GM21360 (cell line): ENCODE results near the gene CARNS1.

Experiments
- ATAC-seq: cut with Tn5 transposase; IDR thresholded peaks from one replicate; pipeline ENCODE4 v1.9.1; 2021; ENCODE audit warnings: mild to moderate bottlenecking, moderate library complexity; ENCODE audit not compliant: unreplicated experiment

The CARNS1 gene

DNA sequence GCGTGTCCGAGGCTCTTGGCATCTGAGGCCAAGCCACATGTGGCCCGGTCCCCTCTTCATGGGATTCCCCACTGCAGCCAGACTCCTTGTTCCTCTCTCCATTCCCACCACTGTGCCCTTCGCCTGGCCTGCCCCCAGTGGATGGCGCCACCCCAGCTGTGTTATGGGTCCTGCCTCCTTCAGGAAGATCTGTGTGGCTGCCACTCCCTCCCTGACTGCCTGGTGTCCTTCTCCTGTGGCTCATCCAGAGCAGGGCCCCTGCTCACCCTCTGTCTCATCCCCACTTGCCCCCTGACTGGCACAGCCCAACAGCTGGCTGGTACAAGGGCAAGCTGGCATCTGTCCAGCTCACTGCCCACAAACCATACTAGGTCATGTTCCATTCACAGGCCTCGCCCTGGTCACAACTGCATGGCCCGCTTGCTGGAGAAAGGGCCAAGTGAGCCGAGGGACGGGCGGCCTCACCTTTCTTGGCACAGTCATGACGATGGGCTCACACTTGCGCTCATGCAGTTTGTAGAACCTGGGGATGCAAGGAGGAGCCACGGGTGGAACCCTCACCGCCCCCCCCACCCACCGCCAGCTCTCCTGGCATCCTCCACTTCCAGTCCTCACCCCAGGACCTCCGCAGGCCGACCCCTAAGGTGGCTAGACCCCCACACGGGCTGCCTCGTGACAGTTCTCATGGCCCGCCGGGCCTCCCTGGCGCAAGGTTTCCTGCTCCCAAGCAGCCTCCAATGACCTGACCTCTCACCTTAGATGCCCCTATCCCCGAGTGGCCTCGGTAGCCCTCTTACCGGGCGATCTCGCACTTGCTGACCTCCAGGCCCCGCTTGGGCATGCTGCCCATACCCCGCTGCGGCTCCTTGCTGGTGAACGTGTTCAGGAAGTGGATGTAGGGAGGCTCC lies 24.1 kb downstream of the CARNS1 start:
- no peak for ATAC-seq

DNA sequence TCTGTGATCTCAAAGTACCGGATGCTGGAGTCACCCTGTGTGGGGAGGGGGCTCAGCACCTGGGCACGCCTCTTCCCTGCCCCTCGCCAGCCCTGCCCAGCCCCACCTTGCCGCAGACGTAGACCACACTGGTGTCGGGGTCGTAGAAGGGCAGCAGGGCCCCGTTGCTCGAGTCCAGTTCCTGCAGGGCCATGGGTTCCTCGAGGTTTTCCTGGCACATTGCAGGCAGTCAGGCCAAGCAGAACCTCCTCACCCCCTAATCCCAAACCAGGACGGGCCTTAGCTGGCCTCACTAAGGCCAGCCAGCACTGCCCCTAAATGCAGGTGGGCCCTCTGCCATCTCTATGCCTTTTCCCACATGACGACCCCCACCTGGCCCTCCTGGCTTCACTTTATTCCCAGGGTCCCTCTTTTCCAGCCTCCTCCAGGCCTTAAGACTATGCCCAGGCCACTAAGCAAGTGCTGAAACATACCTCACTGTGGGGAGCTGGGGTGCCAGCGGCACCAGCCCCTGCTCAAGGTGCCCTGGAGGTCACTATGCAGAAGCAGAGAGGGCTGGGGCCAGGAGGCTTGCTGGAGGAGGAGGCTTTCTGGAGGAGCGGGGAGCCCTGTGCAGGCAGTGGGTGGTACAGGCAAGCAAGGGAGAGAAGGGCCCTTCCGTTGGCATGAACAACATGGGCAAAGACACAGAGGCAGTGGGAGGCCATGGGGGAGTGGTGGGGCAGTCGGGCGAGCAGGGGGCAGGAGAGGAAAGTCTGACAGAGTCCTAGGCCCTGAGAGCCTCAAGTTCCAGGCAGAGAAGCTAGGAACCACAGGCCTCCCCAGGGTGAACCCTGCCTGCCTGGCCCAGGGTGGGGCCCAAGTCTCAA lies 25.0 kb downstream of the CARNS1 start:
- no peak for ATAC-seq

DNA sequence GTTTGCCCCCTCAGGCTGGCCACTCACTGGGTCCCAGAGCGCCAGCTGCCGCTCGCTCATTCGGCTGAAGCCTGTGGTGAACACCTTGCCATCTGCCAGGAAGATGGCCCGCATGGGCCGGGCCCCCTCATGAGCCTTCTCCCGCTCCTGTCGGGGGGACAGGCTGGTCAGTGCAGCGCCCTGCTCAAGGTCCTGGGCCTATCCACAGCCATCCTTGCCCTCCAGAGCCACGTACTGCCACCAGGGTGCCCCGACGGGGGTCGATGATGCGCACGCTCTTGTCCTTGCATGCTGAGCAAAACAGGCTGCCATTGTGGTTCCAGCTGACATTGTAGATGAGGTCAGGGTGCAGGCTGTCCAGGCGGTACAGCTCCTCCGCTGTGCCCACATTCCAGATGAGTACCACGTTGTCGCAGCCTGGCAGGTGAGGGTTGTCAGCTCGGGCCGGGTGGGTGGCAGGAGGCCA lies 25.7 kb downstream of the CARNS1 start:
- no peak for ATAC-seq

DNA sequence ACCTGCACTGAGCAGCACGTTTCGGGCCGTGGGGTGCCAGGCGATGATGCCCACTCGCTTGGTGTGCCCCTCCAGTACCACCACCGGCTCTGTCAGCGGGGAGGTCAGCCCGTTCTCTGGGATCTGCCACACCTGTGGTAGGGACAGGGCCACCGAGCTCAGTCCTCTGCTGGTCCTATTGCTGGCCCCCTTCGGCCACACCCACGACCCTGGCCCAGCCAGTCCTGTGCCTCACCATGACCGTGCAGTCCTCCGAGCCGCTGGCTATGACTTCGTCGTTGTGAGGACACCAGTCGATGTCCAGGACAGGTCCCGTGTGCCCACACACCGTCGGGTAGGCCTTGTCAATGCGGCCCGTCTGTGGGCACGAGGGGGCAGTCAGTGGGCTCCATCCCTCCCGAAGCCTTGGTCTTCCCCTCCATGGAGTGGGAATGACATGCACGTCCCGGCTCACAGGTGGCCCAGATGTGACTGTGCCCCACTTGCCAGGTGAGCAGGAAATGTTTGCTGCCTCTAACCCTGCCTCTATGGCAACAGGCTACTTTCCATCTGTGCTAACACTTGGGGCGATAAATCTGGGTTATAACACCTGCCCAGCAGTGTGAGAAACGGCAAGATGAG lies 26.4 kb downstream of the CARNS1 start:
- ATAC-seq: no peak

DNA sequence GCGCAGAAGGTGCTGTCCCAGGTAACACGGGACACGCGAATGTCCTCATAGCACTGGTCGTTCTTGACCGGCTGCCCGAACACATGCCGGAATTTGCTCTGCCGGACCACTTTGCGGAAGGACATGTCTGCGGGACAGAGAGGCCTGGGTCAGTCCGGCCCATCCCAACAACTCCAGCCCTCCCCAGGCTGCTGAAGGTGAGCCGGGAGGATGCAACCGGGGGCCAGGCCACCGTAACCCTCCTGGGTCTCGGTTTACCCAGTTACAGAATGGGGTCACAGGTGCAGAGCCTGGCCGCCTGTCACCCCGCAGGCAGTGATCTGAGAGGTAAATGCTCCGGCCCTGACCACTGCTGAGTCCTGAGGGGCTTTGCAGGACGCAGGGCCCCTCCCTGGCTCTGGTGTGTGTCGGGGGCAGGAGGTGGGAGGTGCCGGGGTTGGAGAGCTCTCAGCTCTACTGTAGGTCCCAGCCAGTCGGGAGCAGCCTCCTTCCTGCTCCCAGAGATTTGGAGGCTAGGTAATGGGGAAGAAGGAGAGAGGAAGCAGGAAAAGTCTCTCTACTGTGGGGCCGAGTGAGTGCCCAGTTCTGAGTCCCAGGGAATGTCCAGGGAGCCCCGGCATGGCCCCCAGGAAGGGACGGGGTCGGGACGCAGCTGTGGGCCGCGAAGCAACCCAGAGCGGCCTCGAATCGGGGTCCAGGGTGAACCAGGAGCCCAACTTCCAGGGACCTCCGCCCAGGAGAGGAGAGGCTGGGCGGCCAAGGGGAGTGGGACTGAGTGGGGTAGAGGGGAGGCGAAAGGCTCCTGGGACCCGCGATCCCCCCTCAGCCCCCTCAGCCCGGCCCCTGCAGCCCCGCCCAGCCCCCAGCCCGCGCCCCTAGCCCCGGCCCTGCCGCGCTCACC lies 27.3 kb downstream of the CARNS1 start:
- no peak for ATAC-seq

DNA sequence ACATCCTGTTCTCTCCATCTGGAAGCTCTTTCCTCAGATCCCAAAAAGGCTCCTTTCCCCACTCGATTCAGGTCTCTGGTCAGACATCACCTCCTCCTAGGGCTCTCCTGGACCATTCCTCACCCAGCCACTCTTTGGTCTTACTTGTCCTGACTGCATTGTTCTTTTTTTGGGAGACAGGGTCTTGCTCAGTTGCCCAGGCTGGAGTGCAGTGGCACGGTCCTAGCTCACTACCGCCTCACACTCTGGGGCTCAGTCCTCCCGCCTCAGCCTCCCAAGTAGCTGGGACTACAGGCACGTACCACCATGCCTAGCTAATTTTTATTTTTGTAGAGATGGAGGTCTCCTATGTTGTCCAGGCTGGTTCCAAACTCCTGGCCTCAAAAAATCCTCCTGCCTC lies 30.0 kb downstream of the CARNS1 start:
- ATAC-seq: no peak

DNA sequence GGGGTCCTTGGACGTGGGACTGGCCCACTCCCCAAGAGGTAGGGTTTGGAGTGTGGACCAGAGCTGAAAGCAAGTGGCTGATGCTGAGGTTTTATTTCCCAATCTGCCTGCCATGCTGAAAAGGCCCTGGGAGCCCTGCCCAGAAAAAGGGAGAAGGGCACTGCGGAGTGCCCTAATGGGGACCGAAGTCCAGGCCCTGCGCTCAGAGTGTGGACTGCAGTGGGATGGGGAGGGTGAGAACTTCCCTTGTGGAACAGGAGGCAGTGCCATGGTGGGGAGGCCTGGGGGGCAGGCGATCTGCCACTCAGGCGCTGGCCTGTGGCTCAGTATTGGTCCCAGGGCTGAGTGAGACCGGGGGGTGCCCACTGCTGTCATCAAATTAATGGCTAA lies 32.7 kb downstream of the CARNS1 start:
- ATAC-seq: no peak

DNA sequence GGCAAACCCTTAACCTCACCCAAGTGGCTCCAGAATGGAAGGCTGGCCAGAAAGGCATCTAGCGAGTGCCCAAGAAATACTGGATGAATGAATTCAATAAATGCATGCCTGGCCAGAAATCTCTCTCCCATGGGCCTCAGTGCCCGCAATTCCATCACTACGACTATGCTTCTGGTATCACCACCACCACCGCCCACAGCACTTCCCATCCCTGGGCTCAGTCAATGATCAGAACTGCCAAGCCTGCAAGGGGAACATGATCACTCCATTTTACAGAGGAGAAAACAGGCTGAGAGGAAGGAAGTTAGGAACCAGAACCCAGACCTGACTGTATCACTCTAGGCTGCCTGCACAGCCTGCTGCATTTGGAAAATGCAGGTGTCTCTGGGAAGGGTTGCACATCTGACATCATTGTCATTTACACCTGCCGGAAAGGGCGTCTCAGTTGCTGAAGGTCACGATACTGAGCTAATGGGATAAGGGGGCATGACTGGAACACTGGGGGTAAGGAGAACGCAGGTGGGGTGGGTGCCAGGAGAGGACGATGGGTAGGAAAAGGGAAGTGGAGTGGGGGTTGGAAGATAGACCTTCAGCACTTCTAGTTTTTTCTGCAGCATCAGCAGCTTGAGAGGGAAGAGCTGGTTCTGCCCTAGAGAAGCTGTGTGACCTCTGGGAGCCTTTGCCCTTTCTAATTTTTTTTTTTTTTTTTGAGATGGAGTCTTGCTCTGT lies 33.8 kb downstream of the CARNS1 start:
- ATAC-seq: no peak

DNA sequence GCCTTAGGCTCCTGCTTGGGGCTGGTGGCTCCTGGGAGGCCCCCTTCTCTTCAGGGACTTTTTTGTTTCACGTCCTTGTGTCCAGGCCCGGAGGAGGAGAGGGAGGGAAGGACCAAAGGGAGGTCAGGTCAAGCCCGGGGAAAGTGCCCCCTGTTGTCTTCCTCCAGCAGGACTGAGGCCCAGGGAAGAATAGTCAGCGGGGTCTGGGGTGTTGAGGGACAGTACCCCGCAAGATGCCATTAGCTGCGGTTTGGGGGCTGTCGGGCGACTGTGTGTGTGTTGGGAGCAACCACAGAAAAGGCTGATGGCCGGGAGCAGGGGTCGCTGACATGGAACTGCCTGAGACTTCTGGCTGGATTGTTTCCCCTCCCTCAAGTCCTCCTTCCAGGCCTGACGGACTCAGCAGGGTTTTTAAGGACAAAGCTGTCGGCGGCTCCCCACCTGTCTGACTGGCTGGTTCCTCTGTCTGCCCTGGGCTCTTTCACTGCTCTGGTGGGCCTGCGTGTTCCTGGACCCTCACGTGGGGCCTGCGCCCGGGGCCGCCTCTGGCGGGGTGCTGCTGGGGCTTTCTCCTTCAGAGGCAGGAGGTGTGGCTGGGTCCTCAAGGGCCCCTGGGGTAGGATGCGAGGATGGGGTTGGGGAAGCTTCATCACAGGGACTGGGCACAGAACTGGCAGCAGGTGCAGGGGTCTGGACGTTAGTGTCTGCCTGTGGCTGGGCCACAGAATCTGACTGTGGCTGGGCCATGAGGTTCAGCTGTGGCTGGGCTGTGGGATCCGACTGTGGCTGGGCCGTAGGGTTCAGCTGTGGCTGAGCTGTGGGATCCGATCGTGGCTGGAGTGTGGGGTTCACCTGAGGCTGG lies 35.5 kb downstream of the CARNS1 start:
- ATAC-seq: no peak

DNA sequence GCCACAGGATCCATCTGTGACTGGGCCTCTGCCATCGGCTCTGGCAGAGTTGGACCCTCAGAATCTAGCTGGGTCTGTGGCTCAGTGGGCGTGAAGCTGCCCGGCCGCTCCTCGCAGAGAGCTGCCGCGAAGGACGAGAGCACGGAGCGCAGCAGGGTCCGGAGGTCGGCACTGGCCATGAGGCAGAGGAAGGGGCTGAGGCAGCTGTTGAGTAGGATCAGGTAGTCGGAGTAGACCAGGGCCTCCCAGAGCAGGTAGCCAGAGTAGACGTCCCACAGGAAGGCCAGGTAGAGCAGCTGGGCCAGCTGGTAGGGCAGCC lies 36.1 kb downstream of the CARNS1 start:
- ATAC-seq: no peak

DNA sequence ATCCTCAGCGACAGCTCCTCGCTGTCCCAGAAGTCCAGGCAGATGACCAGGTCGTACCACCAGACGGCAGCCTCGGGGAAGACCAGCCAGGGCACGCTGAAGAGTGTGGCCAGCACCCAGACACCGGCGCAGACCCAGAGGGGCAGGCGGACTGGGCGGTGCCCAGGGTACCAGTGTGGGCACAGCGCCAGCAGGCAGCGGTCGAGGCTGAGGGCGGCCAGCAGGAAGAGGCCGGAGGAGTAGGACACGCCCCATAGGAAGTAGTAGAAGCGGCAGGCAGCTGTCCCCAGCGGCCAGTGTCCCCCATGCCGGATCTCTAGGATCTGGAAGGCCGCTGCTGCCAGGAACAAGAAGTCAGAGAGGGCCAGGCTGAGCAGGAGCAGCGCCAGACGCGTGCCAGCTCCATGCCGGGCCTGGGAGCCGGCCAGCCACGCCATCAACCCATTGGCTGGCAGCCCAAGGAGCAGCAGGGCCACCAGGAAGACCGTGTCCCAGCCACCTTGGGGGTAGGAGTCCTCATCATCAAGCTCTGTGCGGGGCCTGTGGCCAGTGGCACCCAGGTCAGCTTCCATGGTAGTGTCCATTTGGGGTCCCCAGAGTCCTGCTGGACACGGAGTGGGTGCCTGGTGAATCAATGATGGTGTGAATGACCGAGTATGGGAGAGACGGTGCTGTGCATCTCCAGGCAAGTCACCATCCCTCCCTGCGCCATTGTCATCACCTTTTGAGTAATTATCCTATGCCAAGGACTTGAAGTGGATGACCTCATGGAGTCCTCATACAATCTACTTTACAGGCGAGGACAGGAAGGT lies 36.9 kb downstream of the CARNS1 start, which contains the start of gene GPR152:
TSS of gene GPR152 (minus strand) at position 589 of the 812 bp plus-strand sequence. CDS start at position 584, 5 bp downstream.
- ATAC-seq: no peak

DNA sequence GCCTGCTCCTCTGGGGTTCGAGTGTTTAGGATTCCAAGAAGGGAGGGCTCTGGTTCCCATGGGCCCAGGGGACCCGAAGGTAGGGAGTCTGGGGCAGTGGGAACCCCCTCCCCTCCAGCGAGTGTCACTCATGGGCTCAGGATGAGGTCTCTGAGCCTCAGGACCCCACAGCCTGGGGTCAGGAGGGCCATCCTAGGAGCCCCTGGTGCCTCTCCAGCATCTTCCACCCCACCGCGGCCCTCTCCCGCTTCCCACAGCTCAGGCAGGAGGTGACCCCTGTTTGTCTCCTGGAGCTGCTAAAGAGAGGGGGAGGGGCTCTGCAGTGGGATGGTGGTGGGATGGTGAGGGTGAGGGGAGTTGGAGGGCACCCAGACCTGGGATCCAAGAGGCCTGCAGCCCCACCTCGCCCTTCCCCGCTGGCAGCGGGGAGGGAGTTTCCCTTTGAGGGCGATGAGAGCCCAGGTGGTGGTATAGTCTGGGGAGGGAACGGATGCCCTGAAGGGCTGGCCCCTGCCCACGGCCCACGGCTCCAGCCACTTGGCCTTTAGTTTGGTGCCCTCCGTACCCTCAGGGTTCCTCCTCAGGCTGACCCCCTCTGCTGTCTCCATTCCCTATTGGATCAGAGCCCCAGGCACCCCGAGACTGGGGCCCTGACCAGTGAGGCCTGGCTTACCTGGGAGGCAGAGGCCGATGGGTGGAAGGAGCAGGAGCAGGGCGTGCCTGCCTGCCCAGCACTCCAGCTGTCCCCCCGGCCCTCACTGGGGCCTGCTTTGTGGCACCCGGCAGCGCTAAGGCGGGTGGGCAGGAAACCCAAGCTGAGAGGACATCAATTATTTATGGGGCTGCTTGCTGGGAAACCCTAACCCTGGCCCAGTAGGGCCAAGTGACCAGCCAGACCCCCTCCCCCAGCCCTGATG lies 38.6 kb downstream of the CARNS1 start:
- no peak for ATAC-seq

DNA sequence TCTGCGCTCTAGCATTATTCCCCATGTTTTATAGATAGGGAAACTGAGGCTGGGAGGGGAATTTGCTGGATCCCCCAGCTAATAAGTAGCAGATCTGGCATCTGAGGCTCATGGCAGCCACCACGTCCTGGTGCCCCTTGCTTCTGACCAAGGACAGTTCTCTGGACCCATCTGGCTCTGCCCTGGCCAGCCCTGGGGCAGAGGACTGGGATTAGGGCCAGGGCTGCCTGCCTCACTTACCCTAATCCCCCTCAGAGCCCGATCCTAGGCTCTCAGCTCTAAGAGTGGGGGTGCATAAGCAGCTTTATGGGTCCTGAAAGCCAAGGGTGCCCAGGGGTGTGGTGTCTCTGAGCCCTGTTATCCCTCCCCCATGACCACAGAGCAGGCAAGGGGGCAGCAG lies 39.6 kb downstream of the CARNS1 start, which contains the start of gene CABP4:
TSS of gene CABP4 (plus strand) at position 301 of the 400 bp plus-strand sequence. CDS start at position 371, 70 bp downstream.
- no peak for ATAC-seq

DNA sequence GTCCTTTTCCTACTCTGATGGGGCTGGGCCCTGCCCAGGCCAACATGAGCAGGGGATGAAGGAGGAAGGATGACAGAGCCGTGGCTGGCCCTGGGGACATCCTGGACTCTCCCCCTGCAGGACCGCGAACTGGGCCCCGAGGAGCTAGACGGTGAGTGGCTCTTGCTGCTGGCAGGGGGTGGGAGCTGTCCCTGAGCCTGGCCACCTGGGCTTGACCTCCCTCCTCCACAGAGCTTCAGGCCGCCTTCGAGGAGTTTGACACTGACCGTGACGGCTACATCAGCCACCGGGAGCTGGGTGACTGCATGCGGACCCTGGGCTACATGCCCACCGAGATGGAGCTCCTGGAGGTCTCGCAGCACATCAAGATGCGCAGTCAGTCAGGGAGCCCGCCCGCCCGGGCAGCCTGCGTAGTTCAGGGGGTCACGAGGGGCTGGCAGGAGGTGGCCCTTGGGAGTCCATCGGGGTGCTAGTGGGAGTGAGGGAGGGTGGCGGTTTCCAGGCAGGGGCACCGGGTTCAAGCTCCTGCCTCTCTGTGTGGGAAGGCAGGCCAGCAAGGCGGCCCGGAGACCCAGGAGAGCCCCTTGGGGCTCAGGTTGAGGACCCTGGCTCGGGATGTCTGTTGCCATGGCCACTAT lies 40.7 kb downstream of the CARNS1 start:
- no peak for ATAC-seq

DNA sequence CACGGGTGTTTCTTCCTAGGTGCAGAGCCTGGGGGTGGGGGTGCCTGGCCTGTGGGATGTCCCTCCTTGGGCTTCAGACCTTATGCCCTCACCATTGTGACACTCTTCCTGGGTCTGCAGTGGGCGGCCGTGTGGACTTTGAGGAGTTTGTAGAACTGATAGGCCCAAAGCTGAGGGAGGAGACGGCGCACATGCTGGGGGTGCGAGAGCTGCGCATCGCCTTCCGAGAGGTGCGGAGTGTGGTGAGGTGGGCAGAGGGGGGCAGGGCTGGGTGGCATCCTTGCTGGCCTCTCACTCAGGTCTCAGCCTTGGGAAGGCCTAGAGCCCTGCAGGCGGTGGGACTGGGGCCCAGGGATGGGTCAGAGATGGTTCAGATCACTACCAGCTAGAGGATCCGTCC lies 42.0 kb downstream of the CARNS1 start:
- no peak for ATAC-seq

DNA sequence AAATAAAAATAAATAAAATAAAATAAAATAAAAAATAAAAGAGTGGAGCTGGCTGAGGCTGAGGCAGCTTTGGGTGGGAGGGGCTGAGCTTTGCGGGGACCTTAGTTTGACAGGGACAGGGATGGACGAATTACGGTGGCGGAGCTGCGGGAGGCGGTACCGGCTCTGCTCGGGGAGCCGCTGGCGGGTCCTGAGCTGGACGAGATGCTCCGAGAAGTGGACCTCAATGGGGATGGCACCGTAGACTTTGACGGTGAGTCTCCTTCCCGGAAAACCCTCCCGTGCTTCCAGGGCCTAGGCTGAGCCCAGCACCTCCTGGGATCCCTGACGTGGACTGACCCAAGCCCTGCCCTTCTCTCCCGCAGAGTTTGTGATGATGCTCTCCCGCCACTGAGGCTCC lies 42.8 kb downstream of the CARNS1 start:
- ATAC-seq: no peak
